GM21786 (cell line): ENCODE results near the gene TMEM200C.
"Not testable (repeated sequence)": the region's sequence is repeated elsewhere in the genome, so short reads cannot be mapped to it uniquely, and the experiment has no call there.

ENCODE experiments used
- ATAC-seq: cut with Tn5 transposase; IDR thresholded peaks from one replicate; pipeline ENCODE4 v1.9.1; 2021; ENCODE audit not compliant: unreplicated experiment

Gene TMEM200C

DNA sequence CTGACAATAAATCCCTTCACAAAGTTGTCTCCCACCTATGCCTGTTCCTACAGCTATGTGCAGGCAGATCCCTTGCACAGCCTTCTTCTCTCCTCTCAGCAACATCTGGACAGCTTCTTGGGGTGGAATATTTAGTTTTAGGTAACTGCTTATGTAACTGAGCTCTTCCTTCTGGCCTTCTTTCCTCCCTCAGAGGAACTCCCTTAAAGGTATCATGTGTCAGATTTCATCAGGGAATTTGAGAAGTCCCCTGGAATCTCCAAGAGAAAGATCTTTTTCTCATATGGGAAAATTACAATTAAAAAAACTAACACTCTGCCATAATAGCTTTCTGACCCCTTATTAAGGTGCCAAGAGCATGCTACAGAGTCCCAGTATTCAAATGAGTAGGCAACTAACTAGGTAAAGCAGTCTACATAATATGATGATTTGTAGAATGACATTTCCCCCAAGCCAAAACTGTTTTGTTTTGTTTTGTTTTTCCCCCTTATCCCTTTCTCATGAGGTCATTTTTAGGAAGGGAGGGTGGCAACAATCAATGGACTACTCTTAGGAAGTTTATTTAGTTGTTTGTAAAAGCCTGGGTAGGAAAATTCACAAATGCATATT lies 2.4 kb downstream of the TMEM200C start:
- ATAC-seq: no peak

DNA sequence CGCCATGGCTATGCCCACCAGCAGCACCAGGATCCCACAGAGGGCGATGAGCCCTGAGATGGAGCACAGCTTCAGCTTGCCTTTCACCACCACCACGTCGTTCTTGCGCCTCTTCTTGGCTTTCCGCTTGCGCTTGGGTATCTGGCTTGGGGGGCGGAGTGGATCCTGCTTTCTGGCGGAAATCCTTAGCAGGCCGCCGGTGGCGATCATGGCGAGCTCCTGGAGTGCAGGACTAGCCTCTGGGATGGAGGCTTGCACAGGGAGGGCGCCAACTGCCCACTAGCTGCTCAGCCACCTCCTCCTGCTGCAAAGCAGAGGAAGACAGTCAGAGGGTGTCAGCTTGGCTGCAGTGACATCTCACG lies 3.5 kb downstream of the TMEM200C start:
- no peak for ATAC-seq

GRCh38 chr18:5891184-5891853 lies 4.0 kb downstream of the TMEM200C start:
- ATAC-seq: no peak

DNA sequence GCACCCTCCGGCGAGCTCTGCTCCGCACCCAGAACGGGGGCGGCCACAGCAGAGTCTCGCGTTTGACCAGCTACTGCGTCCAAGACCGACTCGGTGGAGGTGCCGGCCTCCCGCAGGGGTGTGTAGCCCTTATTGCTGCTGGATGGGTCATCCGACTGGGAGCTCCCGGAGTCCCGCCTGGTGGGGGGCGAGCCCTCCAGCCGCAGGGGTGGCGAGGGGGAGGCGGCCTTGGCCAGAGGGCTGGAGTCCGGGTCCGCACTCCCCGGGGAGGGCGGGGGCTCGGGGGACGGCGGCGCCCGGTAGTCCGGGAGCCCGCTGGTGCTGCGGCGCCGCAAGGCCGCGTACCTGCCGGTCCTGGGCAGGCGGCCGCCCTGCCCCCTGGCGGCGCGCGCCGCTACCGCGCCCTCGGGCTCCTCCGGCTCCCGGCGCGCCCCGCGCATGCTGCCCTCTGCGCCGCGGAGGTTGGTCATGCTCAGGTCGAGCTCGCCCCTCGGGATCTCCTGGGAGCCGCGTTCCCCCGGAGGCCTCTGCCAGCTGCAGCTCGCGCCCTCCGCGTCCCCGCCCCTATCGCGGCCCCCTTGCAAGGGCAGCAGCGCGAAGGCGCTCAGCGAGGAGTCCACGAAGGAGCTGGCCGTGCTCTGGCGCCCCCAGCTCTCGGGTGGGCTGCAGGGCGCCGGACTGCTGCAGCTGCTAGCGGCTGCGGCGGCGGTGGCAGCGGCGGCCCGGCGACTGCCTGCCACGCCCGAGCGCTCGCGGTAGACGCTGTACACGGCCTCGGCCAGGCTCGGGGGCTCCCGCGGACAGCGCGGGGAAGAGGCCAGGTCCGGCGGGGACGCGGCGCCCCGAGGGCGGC lies 4.8 kb downstream of the TMEM200C start:
- ATAC-seq: peak; percentile 77

GRCh38 chr18:5885361-5885760 lies 10.0 kb downstream of the TMEM200C start:
- ATAC-seq: no peak

DNA sequence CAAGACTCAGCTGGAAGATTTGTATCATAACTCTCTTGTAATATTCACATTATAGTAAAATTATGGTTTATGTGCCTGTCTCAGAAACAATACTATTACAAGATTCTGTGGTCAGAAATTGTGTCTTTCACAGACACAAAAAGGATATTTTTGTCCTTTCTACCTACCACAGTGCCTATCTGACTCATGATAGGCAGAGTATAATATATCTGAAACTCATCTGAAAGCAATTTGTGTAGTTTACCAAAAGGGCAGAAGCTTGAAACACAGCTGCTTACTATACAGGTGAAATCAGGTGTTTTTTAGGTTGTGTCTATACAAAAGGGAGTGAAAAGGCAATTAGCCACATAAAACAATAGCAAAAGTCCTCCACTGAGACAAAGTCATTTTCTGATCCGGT lies 10.9 kb downstream of the TMEM200C start:
- ATAC-seq: no peak

DNA sequence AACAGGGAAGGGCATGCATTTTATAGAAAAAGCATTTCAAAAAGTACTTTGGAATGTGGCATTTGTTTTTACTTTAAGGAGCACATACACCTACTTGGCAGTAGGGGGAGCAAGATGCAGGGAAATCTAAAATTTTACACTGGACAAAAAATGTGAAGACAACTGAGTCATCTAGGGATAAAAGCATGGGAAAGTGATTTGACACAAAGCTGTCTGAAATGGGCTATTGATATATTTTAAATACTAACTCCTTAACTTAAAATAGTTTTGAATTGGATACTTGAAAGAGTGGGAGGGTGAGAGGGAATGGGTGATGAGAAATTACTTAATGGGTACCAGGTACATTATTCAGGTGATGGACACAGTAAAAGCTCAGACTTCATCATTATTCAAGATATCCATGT lies 15.8 kb downstream of the TMEM200C start:
- ATAC-seq: no peak

DNA sequence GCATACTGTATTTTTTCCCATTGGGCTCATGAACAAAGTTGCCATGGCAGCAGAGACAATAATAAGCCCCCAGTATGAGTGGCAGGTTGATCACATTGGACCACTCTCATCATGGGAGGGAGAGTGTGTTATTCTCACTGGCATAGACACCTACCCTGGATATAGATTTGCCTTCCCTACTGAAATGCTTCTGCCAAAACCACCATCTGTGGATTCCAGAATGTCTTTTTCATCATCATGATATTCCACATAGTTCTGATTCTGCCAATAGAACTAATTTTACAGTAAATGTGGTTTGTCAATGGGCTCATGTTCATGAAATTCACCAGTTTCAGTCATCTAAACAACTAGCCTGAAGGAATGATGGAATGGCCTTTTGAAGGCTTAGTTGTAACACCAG lies 18.4 kb downstream of the TMEM200C start:
- ATAC-seq: no peak

DNA sequence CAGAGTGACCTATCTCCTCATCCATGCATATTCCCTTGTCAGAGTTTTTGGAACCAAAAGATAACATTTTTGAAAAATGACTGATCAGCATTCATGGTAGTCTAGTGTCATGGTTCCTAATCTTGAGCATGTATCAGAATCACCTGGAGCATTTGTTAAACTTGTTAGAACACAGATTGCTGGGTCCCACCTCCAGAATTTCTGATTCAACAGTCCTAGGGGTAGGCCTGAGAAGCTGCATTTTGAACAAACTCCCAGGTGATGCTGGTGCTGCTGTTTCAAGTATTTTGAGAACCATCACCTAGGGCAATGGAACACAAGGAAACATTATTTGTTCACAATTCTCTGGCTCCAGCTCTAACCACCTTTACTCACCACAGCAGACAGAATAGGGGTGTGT lies 21.0 kb downstream of the TMEM200C start:
- ATAC-seq: no peak

DNA sequence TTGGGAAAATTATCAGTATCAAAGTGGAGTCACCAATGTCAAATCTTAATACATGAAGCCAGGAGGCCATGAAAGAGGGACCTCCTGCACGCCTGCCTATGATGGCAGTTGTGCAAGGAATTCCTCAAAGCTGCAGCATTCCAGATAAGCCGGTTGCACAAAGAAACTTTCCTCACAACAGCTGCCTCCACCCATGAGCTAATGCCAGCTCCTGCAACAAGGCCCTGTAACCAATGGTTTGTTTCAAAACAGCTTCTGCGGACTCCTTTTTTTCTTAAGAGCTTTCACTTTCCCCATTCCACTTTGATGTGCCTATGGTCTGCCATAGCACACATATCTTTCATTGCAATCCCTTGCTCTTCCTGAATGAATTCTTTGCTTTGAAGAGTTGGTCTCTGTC lies 22.4 kb downstream of the TMEM200C start:
- ATAC-seq: no peak

GRCh38 chr18:5871426-5871825 lies 23.9 kb downstream of the TMEM200C start:
- no peak for ATAC-seq

- ATAC-seq: peak; percentile 81
Measured at GRCh38 chr18:5868218-5868854, 27.0 kb downstream of the TMEM200C start.

DNA sequence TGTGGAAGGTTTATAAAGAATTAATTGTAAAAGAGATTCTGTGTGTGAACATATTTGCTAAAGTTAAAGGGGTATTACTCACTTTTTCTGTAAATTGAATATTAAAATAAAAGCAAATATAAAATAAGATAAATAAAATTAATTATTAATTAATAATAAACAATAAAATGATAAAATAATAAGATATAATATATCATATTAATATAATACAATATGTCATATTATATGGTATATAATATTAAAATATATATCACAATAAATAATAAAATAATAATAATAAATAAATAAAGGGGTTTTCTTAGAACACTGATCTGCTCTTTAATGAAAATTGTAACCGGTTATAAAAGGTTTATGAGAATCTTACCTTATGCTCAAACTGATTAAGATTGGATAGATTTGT lies 29.8 kb downstream of the TMEM200C start:
- ATAC-seq: no peak

DNA sequence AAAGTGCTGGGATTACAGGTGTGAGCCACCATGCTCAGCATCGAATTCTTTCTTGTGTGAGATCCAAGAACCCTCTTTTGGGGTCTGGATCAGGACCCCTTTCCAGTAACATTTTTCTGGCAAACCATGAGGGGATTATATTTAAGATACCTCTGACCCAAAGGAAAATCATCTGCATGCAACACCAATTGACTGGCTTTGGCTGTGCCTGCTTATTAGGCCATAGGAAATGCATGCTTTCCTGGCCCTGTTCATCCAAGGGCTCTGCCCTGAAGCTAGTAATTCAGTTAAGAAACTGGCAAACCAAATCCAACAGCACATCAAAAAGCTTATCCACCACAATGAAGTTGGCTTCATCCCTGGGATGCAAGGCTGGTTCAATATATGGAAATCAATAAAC lies 33.2 kb downstream of the TMEM200C start:
- not testable (repeated sequence) for ATAC-seq

GRCh38 chr18:5857180-5857579 lies 38.1 kb downstream of the TMEM200C start:
- ATAC-seq: no peak

DNA sequence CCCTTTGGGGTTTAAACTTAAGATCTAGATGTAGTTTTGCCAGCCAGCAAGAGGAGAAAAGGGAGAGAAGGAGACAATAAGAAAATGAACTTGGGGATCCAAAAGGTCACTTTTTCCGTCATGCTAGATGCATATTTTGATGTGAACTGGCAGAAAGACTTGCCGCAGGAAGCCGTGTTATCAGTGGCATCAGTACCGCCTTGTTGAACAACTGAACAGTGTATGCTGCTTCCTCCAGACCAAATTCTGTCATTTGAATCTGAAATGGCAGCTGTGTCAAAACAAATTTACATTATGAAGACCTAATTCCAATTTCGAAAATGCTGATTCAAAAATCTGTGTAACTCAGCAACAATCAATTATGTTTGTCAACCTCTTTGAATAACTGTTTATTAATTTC lies 42.1 kb downstream of the TMEM200C start:
- no peak for ATAC-seq

DNA sequence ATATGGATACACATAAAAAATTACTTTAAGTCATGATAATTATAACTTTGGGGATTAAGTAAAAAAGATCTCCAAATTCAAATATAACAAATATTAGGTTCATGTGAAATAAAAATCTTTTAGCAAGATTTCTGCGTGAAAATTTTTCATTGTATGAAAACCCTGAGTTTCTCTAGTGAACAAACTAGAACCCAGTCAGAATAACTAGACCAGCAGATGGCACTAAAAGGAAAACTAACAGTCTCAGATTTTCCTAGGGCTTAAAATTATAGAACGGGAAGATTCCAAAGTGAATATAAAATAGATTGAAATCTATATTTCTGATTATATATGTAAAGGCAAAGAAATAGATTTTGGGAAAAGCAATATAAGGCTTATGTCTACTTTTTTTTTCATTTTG lies 43.3 kb downstream of the TMEM200C start:
- no peak for ATAC-seq

GRCh38 chr18:5842653-5843052 lies 52.7 kb downstream of the TMEM200C start:
- no peak for ATAC-seq

DNA sequence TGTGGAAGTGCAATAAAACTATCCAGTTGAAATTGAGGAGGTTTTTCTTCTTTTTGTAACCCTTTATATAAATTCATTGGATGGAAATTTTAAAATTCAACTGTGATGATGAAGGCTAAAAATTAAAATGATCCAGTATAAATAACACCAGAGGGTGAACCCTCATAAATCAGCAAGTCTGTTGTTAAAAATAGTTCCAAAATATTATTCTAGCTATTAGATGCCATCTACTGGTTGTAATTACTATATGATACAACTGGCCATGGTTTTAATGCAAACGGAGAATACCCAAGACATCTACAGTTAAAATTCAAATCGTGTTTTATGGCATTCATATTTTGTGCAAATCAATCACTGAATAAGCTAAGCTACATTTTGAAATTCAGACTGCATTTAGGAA lies 53.8 kb downstream of the TMEM200C start:
- ATAC-seq: no peak

- ATAC-seq: no peak
Measured at GRCh38 chr18:5840547-5840946, 54.8 kb downstream of the TMEM200C start.

- no peak for ATAC-seq
Measured at GRCh38 chr18:5840025-5840424, 55.3 kb downstream of the TMEM200C start.

DNA sequence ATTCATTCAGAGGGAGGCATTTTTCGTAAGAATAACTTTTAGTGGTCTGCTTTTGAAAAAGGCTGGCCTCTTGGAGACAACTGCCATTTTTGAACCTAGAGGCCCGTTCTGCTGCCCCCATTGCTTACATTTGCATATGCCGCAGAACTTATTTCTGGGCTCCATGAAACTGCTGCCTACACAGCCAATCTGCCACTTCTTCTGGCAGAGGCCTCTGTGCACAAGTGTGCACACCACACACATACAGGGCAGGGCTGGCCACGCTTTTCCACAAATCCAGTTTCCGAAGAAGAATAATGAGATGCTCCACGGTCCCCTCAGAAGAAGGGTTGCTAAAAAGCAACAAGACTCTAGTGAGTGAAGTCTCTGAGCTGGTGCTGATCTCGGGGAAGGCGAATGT lies 56.2 kb downstream of the TMEM200C start:
- ATAC-seq: no peak
